A673 (cell line): ENCODE results near the gene AARS1. TPM values are rescaled to one million over a fixed set of nuclear protein-coding genes. Genes with fewer than 3 reads are reported as not detected.
"Not testable (repeated sequence)": the region's sequence is repeated elsewhere in the genome, so short reads cannot be mapped to it uniquely, and the experiment has no call there.

ENCODE experiments used
- BruUV-seq: library from RNA; stranded (reverse); fragments of 400-500 nt; replicated peaks from 2 replicates; lab custom pipeline; 2021; lab: Mats Ljungman, UMichigan
- CTCF ChIA-PET: fragments of 300-600 bp; sonication (Branson Sonifier 250); formaldehyde crosslinking; loops from one replicate; lab custom pipeline; 2022; ENCODE audit warnings: antibody characterized with exemption; lab: Charles Lee
- POLR2A ChIA-PET: fragments of 300-600 bp; sonication (Branson Sonifier 250); formaldehyde crosslinking; loops from one replicate; lab custom pipeline; 2022; ENCODE audit warnings: antibody characterized with exemption; ENCODE audit not compliant: low non-redundant PET; lab: Charles Lee
- DNase-seq: peaks from one replicate; pipeline ENCODE4 v3.0.0-alpha.2; 2015; ENCODE audit warnings: low spot score
- H3K27ac ChIP-seq: fragments of 200-600 bp; sonication (generic); 2 replicates; pipeline ENCODE4 v1.5.1; 2016; ENCODE audit warnings: mixed run types, low read depth, mild to moderate bottlenecking, mixed read lengths, antibody characterized with exemption, low read length; ENCODE audit not compliant: poor library complexity, severe bottlenecking
- H3K27me3 ChIP-seq: fragments of 200-600 bp; sonication (generic); replicated peaks from 2 replicates; pipeline ENCODE4 v1.6.1; 2017; ENCODE audit warnings: mixed run types, low read depth, mild to moderate bottlenecking, mixed read lengths, antibody characterized with exemption, low read length; ENCODE audit not compliant: insufficient read depth, poor library complexity
- H3K36me3 ChIP-seq: fragments of 200-600 bp; sonication (generic); 2 replicates; pipeline ENCODE4 v1.6.1; 2016; ENCODE audit warnings: mixed run types, mild to moderate bottlenecking, mixed read lengths, antibody characterized with exemption, low read length; ENCODE audit not compliant: insufficient read depth, poor library complexity, severe bottlenecking
- H3K4me1 ChIP-seq: fragments of 200-600 bp; sonication (generic); 2 replicates; pipeline ENCODE4 v1.6.1; 2017; ENCODE audit warnings: mixed run types, mild to moderate bottlenecking, mixed read lengths, antibody characterized with exemption, low read length; ENCODE audit not compliant: insufficient read depth, poor library complexity, severe bottlenecking
- H3K4me3 ChIP-seq: fragments of 200-600 bp; sonication (generic); 2 replicates; pipeline ENCODE4 v1.5.1; 2016; ENCODE audit warnings: low read depth, mixed run types, mild to moderate bottlenecking, mixed read lengths, low read length; ENCODE audit not compliant: poor library complexity, severe bottlenecking
- H3K9me3 ChIP-seq: fragments of 200-600 bp; sonication (generic); 2 replicates; pipeline ENCODE4 v1.6.1; 2016; ENCODE audit warnings: mixed run types, low read depth, mild to moderate bottlenecking, mixed read lengths, antibody characterized with exemption, low read length; ENCODE audit not compliant: poor library complexity, severe bottlenecking
- CTCF ChIP-seq: fragments of 300-800, 200-600 bp; sonication (generic); conservative IDR thresholded peaks from 2 replicates; pipeline ENCODE4 v1.5.1; 2017; ENCODE audit warnings: low read depth, mild to moderate bottlenecking, antibody characterized with exemption, low read length, moderate library complexity, mixed read lengths
- EZH2 ChIP-seq: fragments of 200-600 bp; sonication (generic); IDR thresholded peaks from 2 replicates; pipeline ENCODE4 v1.6.1; 2017; ENCODE audit warnings: borderline replicate concordance, low read depth, mild to moderate bottlenecking, mixed read lengths, antibody characterized with exemption, low read length; ENCODE audit not compliant: poor library complexity, severe bottlenecking
- intact Hi-C: fragments of 100-400 bp; cut with micrococcal nuclease; formaldehyde crosslinking; loops from one replicate; pipeline ENCODE4 v1.10.0; 2022; ENCODE audit not compliant: unreplicated experiment
- total RNA-seq: library from RNA; stranded (reverse); gene quantifications from 2 replicates; pipeline ENCODE4 v1.2.3, GENCODE V29; 2021

AARS1 gene
- total RNA-seq, 1 experiment from 2014 or later: 234 TPM

- Histone ChIP-seq H3K9me3 (no peaks in the 10 kb centered on the region), H3K27ac (no peak overlapping the region), H3K27me3 (no peaks in the 10 kb centered on the region), H3K4me3 (no peak overlapping the region), H3K4me1 (no peaks in the 10 kb centered on the region), H3K36me3 (peaks cover 95% of the 10 kb centered on the region)
- intact Hi-C loops: loop anchor here (5.0 kb wide), 1 partner anchor 293 kb away; no protein-coding TSS in a partner anchor
- TF ChIP-seq CTCF: no peak
- no peak for TF ChIP-seq EZH2
- POLR2A ChIA-PET: no interaction called here
- BruUV-seq: no TSS peak
- CTCF ChIA-PET: no interaction called here
- no peak for DNase-seq
Observed at GRCh38 chr16:70269471-70269870, 19.8 kb downstream of the AARS1 start.

- H3K9me3 ChIP-seq, DNase-seq, BruUV-seq, H3K4me3 ChIP-seq, H3K27ac ChIP-seq, POLR2A ChIA-PET, H3K4me1 ChIP-seq, H3K27me3 ChIP-seq: not testable (repeated sequence)
- intact Hi-C loops: loop anchor here (5.0 kb wide), 1 partner anchor 294 kb away; no protein-coding TSS in a partner anchor
- CTCF ChIA-PET: interaction anchor here (1.2 kb wide), 1 partner anchor 21 kb away, joined by 6 read pairs; the partner anchor contains the start of gene AARS1
- H3K36me3 ChIP-seq: peaks cover 97% of the 10 kb centered on the region
Observed at GRCh38 chr16:70267922-70268321, 21.4 kb downstream of the AARS1 start.

GRCh38 chr16:70267516-70267915 lies 21.8 kb downstream of the AARS1 start:
- DNase-seq: peak; percentile 75
- peaks cover 97% of the 10 kb centered on the region for H3K36me3 ChIP-seq
- H3K27ac ChIP-seq: no peak overlapping the region
- H3K27me3 ChIP-seq: no peaks in the 10 kb centered on the region
- H3K4me3 ChIP-seq: no peak overlapping the region
- peak; percentile 72 for TF ChIP-seq CTCF
- no peak for TF ChIP-seq EZH2
- BruUV-seq: no TSS peak
- no peaks in the 10 kb centered on the region for H3K4me1 ChIP-seq
- ChIA-PET CTCF (interaction anchor here (1.2 kb wide), 1 partner anchor 21 kb away, joined by 6 read pairs; the partner anchor contains the start of gene AARS1), POLR2A (no interaction called here)
- H3K9me3 ChIP-seq: no peaks in the 10 kb centered on the region
- intact Hi-C loops: loop anchor here (5.0 kb wide), 1 partner anchor 295 kb away; no protein-coding TSS in a partner anchor

- intact Hi-C loops: not testable (repeated sequence)
- H3K36me3 ChIP-seq: peaks cover 100% of the 10 kb centered on the region
Observed at GRCh38 chr16:70259903-70260302, 29.4 kb downstream of the AARS1 start.

More at GRCh38 chr16:70259903-70260302, 29.4 kb downstream of the AARS1 start:
- H3K27me3 ChIP-seq, H3K4me3 ChIP-seq, DNase-seq, H3K4me1 ChIP-seq, H3K27ac ChIP-seq, CTCF ChIA-PET, POLR2A ChIA-PET, H3K9me3 ChIP-seq, BruUV-seq: not testable (repeated sequence)
